Measurements from ENCODE around the gene WDR49.

- TF ChIP-seq POLR2A (IDR thresholded peaks at IDR 0.05; ENCODE audit: low read length) (no peak), GATA1 (IDR thresholded peaks at IDR 0.05; ENCODE audit: low read depth, low read length) (no peak)
These were observed 38.7 kb downstream of the WDR49 start for GRCh38 chr3:167615030-167615429.
